ENCODE measurements around the gene TRPM6. TPM values are rescaled to one million over a fixed set of nuclear protein-coding genes. Genes with fewer than 3 reads are reported as not detected.

Gene TRPM6
- total RNA-seq, 3 donors from 2014 or later (not counting 1 experiment from before 2014, with no cell fraction given), result 0.36 to 12.8 TPM; not detected in 1

DNA sequence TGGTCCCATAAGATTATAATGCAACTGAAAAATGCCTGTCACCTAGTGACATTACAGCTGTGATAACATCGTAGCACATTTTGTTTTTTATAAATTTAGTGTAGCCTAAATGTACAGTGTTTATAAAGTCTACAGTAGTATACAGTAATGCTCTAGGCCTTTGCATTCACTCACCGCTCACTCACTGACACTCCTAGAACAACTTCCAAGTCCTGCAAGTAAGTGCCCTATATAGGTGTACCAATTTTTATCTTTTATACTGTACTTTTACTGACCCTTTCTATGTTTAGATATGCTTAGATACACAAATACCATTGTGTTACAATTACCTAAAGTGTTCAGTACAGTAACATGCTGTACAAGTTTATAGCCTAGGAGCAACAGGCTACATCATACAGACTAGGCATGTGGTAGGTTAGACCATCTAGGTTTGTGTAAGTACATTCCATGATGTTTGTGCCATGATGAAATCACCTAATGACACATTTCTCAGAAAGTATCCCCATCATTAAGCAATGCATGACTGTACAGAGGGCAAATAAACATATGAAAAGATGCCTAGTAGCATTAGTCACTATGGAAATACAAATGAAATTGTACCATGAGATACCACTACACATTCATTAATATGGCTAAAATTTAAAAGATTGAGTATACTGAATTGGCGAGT, 127.6 kb downstream of the TRPM6 start:
- no peaks in the 10 kb centered on the region for H3K27me3 ChIP-seq (ENCODE audit: control insufficient read depth, insufficient read depth, low read length)
- H3K36me3 Mint-ChIP-seq, result no peaks in the 10 kb centered on the region
- ATAC-seq (no peak), DNase-seq (no peak)
- no peaks in the 10 kb centered on the region for H3K9me3 ChIP-seq (ENCODE audit: control insufficient read depth, insufficient read depth, low read length)
- WGBS (ENCODE audit: insufficient coverage), result 93% methylated on average over 2 of the region's 3 CpGs
- H3K4me1 Mint-ChIP-seq, result no peaks in the 10 kb centered on the region
- TF ChIP-seq, protein P1, sequence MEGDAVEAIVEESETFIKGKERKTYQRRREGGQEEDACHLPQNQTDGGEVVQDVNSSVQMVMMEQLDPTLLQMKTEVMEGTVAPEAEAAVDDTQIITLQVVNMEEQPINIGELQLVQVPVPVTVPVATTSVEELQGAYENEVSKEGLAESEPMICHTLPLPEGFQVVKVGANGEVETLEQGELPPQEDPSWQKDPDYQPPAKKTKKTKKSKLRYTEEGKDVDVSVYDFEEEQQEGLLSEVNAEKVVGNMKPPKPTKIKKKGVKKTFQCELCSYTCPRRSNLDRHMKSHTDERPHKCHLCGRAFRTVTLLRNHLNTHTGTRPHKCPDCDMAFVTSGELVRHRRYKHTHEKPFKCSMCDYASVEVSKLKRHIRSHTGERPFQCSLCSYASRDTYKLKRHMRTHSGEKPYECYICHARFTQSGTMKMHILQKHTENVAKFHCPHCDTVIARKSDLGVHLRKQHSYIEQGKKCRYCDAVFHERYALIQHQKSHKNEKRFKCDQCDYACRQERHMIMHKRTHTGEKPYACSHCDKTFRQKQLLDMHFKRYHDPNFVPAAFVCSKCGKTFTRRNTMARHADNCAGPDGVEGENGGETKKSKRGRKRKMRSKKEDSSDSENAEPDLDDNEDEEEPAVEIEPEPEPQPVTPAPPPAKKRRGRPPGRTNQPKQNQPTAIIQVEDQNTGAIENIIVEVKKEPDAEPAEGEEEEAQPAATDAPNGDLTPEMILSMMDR (IDR thresholded peaks at IDR 0.05), result no peak
- H3K9me3 Mint-ChIP-seq, result no peaks in the 10 kb centered on the region
- H3K27me3 Mint-ChIP-seq (ENCODE audit: low read depth in 2 of 2), result peaks cover 5 to 40% of the 10 kb centered on the region in 2 donors
- intact Hi-C loops (cut with micrococcal nuclease), result no loop called here
- no peaks in the 10 kb centered on the region for H3K4me1 ChIP-seq (ENCODE audit: control insufficient read depth, insufficient read depth, low read length)
- no peaks in the 10 kb centered on the region for H3K36me3 ChIP-seq (ENCODE audit: control insufficient read depth, insufficient read depth, low read length)
- H3K27ac Mint-ChIP-seq, result no peak overlapping the region
- H3K4me3 ChIP-seq (ENCODE audit: low read length), result no peak overlapping the region
- no peak overlapping the region for H3K4me3 Mint-ChIP-seq
- H3K27ac ChIP-seq (ENCODE audit: low read length), result no peak overlapping the region

DNA sequence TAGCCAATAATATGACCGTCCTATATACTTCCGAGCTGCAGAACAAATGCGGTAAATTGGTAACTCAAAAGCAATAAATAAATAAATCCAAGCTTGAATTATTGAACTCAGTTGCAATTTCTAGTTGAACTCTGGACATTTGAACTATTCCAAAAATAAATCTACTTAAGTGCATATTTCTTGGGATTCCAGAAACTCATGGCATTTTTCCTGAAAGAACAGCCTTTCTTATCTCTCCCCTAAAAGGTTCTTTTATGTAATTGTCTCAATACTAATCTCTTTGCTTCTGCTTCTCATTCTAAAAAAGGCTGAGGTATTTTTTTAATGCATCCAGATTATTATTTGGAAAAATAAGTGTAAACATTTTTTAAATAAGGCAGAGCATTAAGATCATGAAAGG, 131.7 kb downstream of the TRPM6 start:
- DNase-seq, result no peak
- Histone ChIP-seq H3K36me3 (ENCODE audit: control insufficient read depth, insufficient read depth, low read length) (no peaks in the 10 kb centered on the region), H3K27me3 (ENCODE audit: control insufficient read depth, insufficient read depth, low read length) (no peaks in the 10 kb centered on the region), H3K4me3 (ENCODE audit: low read length) (no peak overlapping the region), H3K27ac (ENCODE audit: low read length) (no peak overlapping the region), H3K9me3 (ENCODE audit: control insufficient read depth, insufficient read depth, low read length) (no peaks in the 10 kb centered on the region), H3K4me1 (ENCODE audit: control insufficient read depth, insufficient read depth, low read length) (no peaks in the 10 kb centered on the region)
- 95% methylated on average over 3 of the region's 3 CpGs for WGBS (ENCODE audit: insufficient coverage)
- Mint-ChIP-seq H3K4me3 (no peak overlapping the region), H3K27ac (no peak overlapping the region), H3K27me3 (ENCODE audit: low read depth in 2 of 2) (peaks cover 5 to 17% of the 10 kb centered on the region in 2 donors), H3K36me3 (no peaks in the 10 kb centered on the region), H3K9me3 (no peaks in the 10 kb centered on the region), H3K4me1 (no peaks in the 10 kb centered on the region)
- intact Hi-C loops (cut with micrococcal nuclease), result no loop called here
- no peak for ATAC-seq
- TF ChIP-seq, protein P1 (IDR thresholded peaks at IDR 0.05), result no peak

DNA sequence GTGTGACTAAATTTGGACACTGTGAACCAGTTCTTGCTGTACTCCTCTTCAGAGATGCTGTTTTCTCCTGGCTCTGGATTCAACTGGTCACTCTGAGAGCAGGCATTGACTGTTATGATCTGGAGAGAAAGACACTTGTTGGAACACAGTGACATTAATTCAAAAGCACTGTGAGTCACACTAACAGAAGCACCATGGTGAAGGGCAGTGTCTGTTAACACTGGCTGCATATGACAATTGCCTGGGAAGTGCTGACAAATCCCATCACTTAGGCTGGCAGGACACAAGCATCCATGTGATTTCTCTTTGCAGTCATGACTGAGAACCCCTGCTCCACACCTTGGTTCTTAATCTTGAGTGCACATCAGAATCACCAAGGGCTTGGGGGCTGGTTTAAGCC, 132.4 kb downstream of the TRPM6 start:
- Mint-ChIP-seq H3K27me3 (ENCODE audit: low read depth in 2 of 2) (peaks cover 5 to 10% of the 10 kb centered on the region in 2 donors), H3K36me3 (no peaks in the 10 kb centered on the region), H3K9me3 (no peaks in the 10 kb centered on the region), H3K27ac (no peak overlapping the region), H3K4me1 (no peaks in the 10 kb centered on the region), H3K4me3 (no peak overlapping the region)
- Histone ChIP-seq H3K27me3 (ENCODE audit: control insufficient read depth, insufficient read depth, low read length) (no peaks in the 10 kb centered on the region), H3K9me3 (ENCODE audit: control insufficient read depth, insufficient read depth, low read length) (no peaks in the 10 kb centered on the region), H3K27ac (ENCODE audit: low read length) (no peak overlapping the region), H3K4me3 (ENCODE audit: low read length) (no peak overlapping the region), H3K4me1 (ENCODE audit: control insufficient read depth, insufficient read depth, low read length) (no peaks in the 10 kb centered on the region), H3K36me3 (ENCODE audit: control insufficient read depth, insufficient read depth, low read length) (no peaks in the 10 kb centered on the region)
- DNase-seq, result no peak
- no peak for ATAC-seq
- intact Hi-C loops (cut with micrococcal nuclease), result no loop called here
- TF ChIP-seq, protein P1 (IDR thresholded peaks at IDR 0.05), result no peak

DNA sequence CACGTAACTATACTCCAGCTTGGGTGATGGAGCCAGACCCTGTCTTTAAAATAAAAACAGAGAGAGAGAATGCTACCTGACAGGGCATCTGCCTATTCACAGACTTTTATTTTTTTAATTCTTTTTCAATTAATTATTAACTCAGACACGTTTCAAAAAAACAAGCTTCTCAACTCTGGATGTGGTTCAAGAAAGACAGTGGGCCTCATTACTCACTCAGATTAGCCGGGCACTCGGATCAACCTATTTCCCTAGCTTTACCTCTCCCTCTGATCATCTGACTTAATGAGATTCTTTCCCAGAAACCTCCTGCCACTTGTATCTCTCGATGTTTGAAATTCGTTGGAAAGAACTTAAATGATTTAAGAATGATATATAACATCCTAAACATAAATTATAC, 134.1 kb downstream of the TRPM6 start:
- intact Hi-C loops (cut with micrococcal nuclease), result no loop called here
- Histone ChIP-seq H3K4me3 (ENCODE audit: low read length) (no peak overlapping the region), H3K36me3 (ENCODE audit: control insufficient read depth, insufficient read depth, low read length) (no peaks in the 10 kb centered on the region), H3K9me3 (ENCODE audit: control insufficient read depth, insufficient read depth, low read length) (no peaks in the 10 kb centered on the region), H3K4me1 (ENCODE audit: control insufficient read depth, insufficient read depth, low read length) (no peaks in the 10 kb centered on the region), H3K27me3 (ENCODE audit: control insufficient read depth, insufficient read depth, low read length) (no peaks in the 10 kb centered on the region), H3K27ac (ENCODE audit: low read length) (no peak overlapping the region)
- H3K27ac Mint-ChIP-seq, result no peak overlapping the region
- no peaks in the 10 kb centered on the region for H3K36me3 Mint-ChIP-seq
- H3K9me3 Mint-ChIP-seq, result no peaks in the 10 kb centered on the region
- no peak for DNase-seq
- 88% methylated on average over 4 of the region's 6 CpGs for WGBS (ENCODE audit: insufficient coverage)
- ATAC-seq, result no peak
- peaks cover 5 to 7% of the 10 kb centered on the region in 2 donors for H3K27me3 Mint-ChIP-seq (ENCODE audit: low read depth in 2 of 2)
- TF ChIP-seq, protein P1 (IDR thresholded peaks at IDR 0.05), result no peak
- H3K4me3 Mint-ChIP-seq, result no peak overlapping the region
- H3K4me1 Mint-ChIP-seq, result no peaks in the 10 kb centered on the region

Measured in natural killer cell (primary cell).